GM12878 (cell line): ENCODE data around the gene C1orf198. TPM values are rescaled to one million over a fixed set of nuclear protein-coding genes. Genes with fewer than 3 reads are reported as not detected.

ENCODE experiments used
- ATAC-seq: fragments of 200-7000 bp; cut with Tn5 transposase; 3 replicates; pipeline ENCODE4 v1.9.1; 2020; ENCODE audit warnings: mild to moderate bottlenecking, moderate library complexity
- BruUV-seq: library from RNA; stranded (reverse); fragments of 400-500 nt; replicated peaks from 2 replicates; lab custom pipeline; 2021; lab: Mats Ljungman, UMichigan
- CTCF ChIA-PET: fragments of 300-600 bp; sonication (Branson Sonifier 250); formaldehyde crosslinking; extraction: SDS; loops from one replicate; lab custom pipeline; 2021; ENCODE audit warnings: inconsistent platforms; lab: Yijun Ruan, JAX
- POLR2A ChIA-PET: fragments of 350-600 bp; formaldehyde crosslinking; extraction: SDS; loops from one replicate; lab custom pipeline; 2021; ENCODE audit warnings: inconsistent platforms; lab: Charles Lee
- RAD21 ChIA-PET: fragments of 300-600 bp; sonication (Branson Sonifier 250); formaldehyde crosslinking; loops from one replicate; lab custom pipeline; 2023; ENCODE audit warnings: antibody characterized with exemption; ENCODE audit not compliant: unreplicated experiment; lab: Charles Lee
- SMC1A ChIA-PET: fragments of 300-600 bp; sonication (Branson Sonifier 250); formaldehyde crosslinking; loops from one replicate; lab custom pipeline; 2023; ENCODE audit not compliant: unreplicated experiment, uncharacterized antibody; lab: Charles Lee
- DNase-seq: peaks from one replicate; pipeline ENCODE4 v3.0.0-alpha.2; 2011; ENCODE audit warnings: low read depth, low spot score
- FAIRE-seq: peaks from 3 replicates; lab custom pipeline; 2011; peaks lifted over from hg19 to GRCh38; lab: Jason Lieb, UNC
- H2AFZ ChIP-seq: 2 replicates; pipeline ENCODE4 v1.6.0; 2011; ENCODE audit warnings: low read depth, low read length, control low read depth; ENCODE audit not compliant: control insufficient read depth
- H3K27ac ChIP-seq: 2 replicates; pipeline ENCODE4 v1.5.1; 2011; ENCODE audit warnings: control low read depth; ENCODE audit not compliant: control insufficient read depth, insufficient read depth
- H3K27me3 ChIP-seq, 2 experiments: replicated peaks in 1 of 2; 2 replicates each; pipeline versions ENCODE4 v1.6.0 to v1.6.1; 2011; ENCODE audit warnings: low read length in 1 of 2; ENCODE audit not compliant: control insufficient read depth in 2 of 2, insufficient read depth in 2 of 2
- H3K36me3 ChIP-seq, 2 experiments: 2 replicates each; pipeline ENCODE4 v1.5.1; 2011; ENCODE audit warnings: low read length in 1 of 2; ENCODE audit not compliant: control insufficient read depth in 2 of 2, insufficient read depth in 2 of 2
- H3K4me1 ChIP-seq: 2 replicates; pipeline ENCODE4 v1.6.1; 2011; ENCODE audit warnings: mild to moderate bottlenecking, low read length, moderate library complexity, mixed read lengths; ENCODE audit not compliant: control insufficient read depth, insufficient read depth
- H3K4me2 ChIP-seq: 2 replicates; pipeline ENCODE4 v1.6.0; 2011; ENCODE audit warnings: control low read depth; ENCODE audit not compliant: control insufficient read depth, insufficient read depth
- H3K4me3 ChIP-seq: fragments of 200-600 bp; sonication (generic); 2 replicates; pipeline ENCODE4 v1.5.1; 2016
- H3K79me2 ChIP-seq: 2 replicates; pipeline ENCODE4 v1.6.0; 2011; ENCODE audit warnings: low read length; ENCODE audit not compliant: control insufficient read depth, insufficient read depth
- H3K9ac ChIP-seq: 2 replicates; pipeline ENCODE4 v1.8.0; 2011; ENCODE audit warnings: low read length, control low read depth, mixed read lengths; ENCODE audit not compliant: control insufficient read depth, insufficient read depth
- H3K9me3 ChIP-seq: replicated peaks from 3 replicates; pipeline ENCODE4 v1.5.1; 2011; ENCODE audit warnings: mild to moderate bottlenecking, low read length; ENCODE audit not compliant: control insufficient read depth, insufficient read depth
- H4K20me1 ChIP-seq: 2 replicates; pipeline ENCODE4 v1.6.0; 2011; ENCODE audit not compliant: control insufficient read depth, insufficient read depth
- BCL11A ChIP-seq: IDR thresholded peaks from 2 replicates; pipeline ENCODE4 v1.6.1; 2011; ENCODE audit warnings: low read depth, low read length
- DPF2 ChIP-seq: fragments of 450-650 bp; IDR thresholded peaks from 2 replicates; pipeline ENCODE4 v1.6.1; 2017; ENCODE audit warnings: mild to moderate bottlenecking
- FOXM1 ChIP-seq: IDR thresholded peaks from 2 replicates; pipeline ENCODE4 v1.6.1; 2012; ENCODE audit warnings: low read depth, mild to moderate bottlenecking, inconsistent platforms, low read length, moderate library complexity
- HDAC2 ChIP-seq: fragments of 200-600 bp; sonication (generic); IDR thresholded peaks from 2 replicates; pipeline ENCODE4 v1.6.1; 2017
- MXI1 ChIP-seq: fragments of 150-350 bp; IDR thresholded peaks from 2 replicates; pipeline ENCODE4 v1.6.1; 2011; ENCODE audit warnings: low read depth, mild to moderate bottlenecking, inconsistent platforms, low read length, improper control_type of control experiment
- MYC ChIP-seq: IDR thresholded peaks from 2 replicates; pipeline ENCODE4 v1.6.1; 2011; ENCODE audit warnings: mild to moderate bottlenecking, low read length, moderate library complexity, inconsistent platforms; ENCODE audit not compliant: insufficient read depth, insufficient replicate concordance, insufficient read length, severe bottlenecking
- NFYA ChIP-seq: IDR thresholded peaks from 2 replicates; pipeline ENCODE4 v1.6.1; 2011; ENCODE audit warnings: low read depth, mild to moderate bottlenecking, low read length, improper control_type of control experiment, borderline replicate concordance
- NRF1 ChIP-seq: conservative IDR thresholded peaks from 2 replicates; pipeline ENCODE4 v1.6.1; 2011; ENCODE audit warnings: mild to moderate bottlenecking, low read depth, low read length, improper control_type of control experiment
- RCOR1 ChIP-seq: conservative IDR thresholded peaks from 2 replicates; pipeline ENCODE4 v1.6.1; 2012; ENCODE audit warnings: low read depth, low read length, improper control_type of control experiment
- ZNF622 ChIP-seq: fragments of 450-650 bp; IDR thresholded peaks from 2 replicates; pipeline ENCODE4 v1.6.1; 2017; ENCODE audit warnings: mild to moderate bottlenecking, inconsistent platforms
- ZSCAN29 ChIP-seq: fragments of 450-650 bp; IDR thresholded peaks from 2 replicates; pipeline ENCODE4 v1.6.1; 2017; ENCODE audit warnings: mild to moderate bottlenecking, moderate library complexity
- WGBS: methylation state at CpG from one replicate; pipeline ENCODE4 v1.1.6; 2016; ENCODE audit warnings: low lambda C conversion rate; ENCODE audit not compliant: insufficient replicate concordance, insufficient coverage; ENCODE audit errors: missing lambda C conversion rate; 5-methylcytosine and 5-hydroxymethylcytosine counted together
- in situ Hi-C: fragments of 300-500 bp; cut with MboI; formaldehyde crosslinking; loops from 9 replicates; pipeline ENCODE4 v1.14.3; 2018; ENCODE audit warnings: mixed read lengths
- intact Hi-C: fragments of 100-400 bp; cut with micrococcal nuclease; formaldehyde crosslinking; loops from one replicate; pipeline ENCODE4 v1.14.2; 2022; ENCODE audit not compliant: unreplicated experiment
- polyA plus RNA-seq, 11 experiments: library from polyadenylated mRNA; depleted of rRNA in 4 of 11; unstranded in 6 of 11; stranded (reverse) in 5 of 11; fragments of >200 nt; fragmentation: Nextera tagmentation in 4 of 11; fragmentation: Illumina TruSeq in 1 of 11; extraction: Ambion mirVana in 4 of 11; extraction: Trizol in 1 of 11; gene quantifications; 1 replicate in 1 of 11; 2 replicates in 10 of 11; pipeline versions ENCODE4 v1.2.1 to v1.2.3, GENCODE V29; 2011 to 2016; ENCODE audit warnings: inconsistent platforms in 2 of 11, missing spikeins in 2 of 11, low read depth in 1 of 11
- total RNA-seq, 4 experiments: library from RNA; depleted of rRNA in 3 of 4; stranded (reverse); fragments of >200 nt in 3 of 4; fragmentation: Illumina TruSeq in 1 of 4; extraction: Trizol in 1 of 4; gene quantifications; 2 replicates each; pipeline versions ENCODE4 v1.2.1 to v1.2.3, GENCODE V29; 2013 to 2021
- TF ChIP-seq, protein P1 (sequence below): IDR thresholded peaks from 2 replicates; pipeline ENCODE4 v1.6.1; 2011; ENCODE audit warnings: borderline replicate concordance, low read depth, mild to moderate bottlenecking, moderate library complexity, low read length; ENCODE audit not compliant: insufficient read depth, poor library complexity, severe bottlenecking
- TF ChIP-seq, protein P2 (sequence below): IDR thresholded peaks from 2 replicates; pipeline ENCODE4 v1.6.1; 2011; ENCODE audit warnings: borderline replicate concordance, low read depth, mild to moderate bottlenecking, moderate library complexity, mixed read lengths, low read length; ENCODE audit not compliant: insufficient read depth; ENCODE audit errors: extremely low read length
- TF ChIP-seq, protein P3 (sequence below): fragments of 450-650 bp; IDR thresholded peaks from 2 replicates; pipeline ENCODE4 v1.6.1; 2017; ENCODE audit warnings: borderline replicate concordance
- TF ChIP-seq, protein P4 (sequence below): IDR thresholded peaks from 2 replicates; pipeline ENCODE4 v1.6.1; 2012; ENCODE audit warnings: low read depth, low read length, improper control_type of control experiment

The C1orf198 gene
- total and polyA plus RNA-seq, 10 of the 15 experiments (the other 5 are each of a cell fraction or from before 2014, with no cell fraction given), result 0.16 to 2.8 (median 1.1) TPM

- no peak overlapping the region for H3K9ac ChIP-seq
- 87% methylated on average over 2 of the region's 2 CpGs for WGBS
- no peak overlapping the region for H2AFZ ChIP-seq
- no peaks in the 10 kb centered on the region for H3K27me3 ChIP-seq
- no TSS peak for BruUV-seq
- H3K4me1 ChIP-seq, result no peaks in the 10 kb centered on the region
- no peaks in the 10 kb centered on the region for H4K20me1 ChIP-seq
- ChIA-PET RAD21 (no interaction called here), CTCF (interaction anchor here (1.8 kb wide), 1 partner anchor 25 kb away, joined by 3 read pairs; no protein-coding TSS in a partner anchor), SMC1A (interaction anchor here (0.5 kb wide), 1 partner anchor 31 kb away, joined by 3 read pairs; no protein-coding TSS in a partner anchor), POLR2A (no interaction called here)
- no peak overlapping the region for H3K4me3 ChIP-seq
- no peaks in the 10 kb centered on the region for H3K36me3 ChIP-seq
- no peaks in the 10 kb centered on the region for H3K9me3 ChIP-seq
- no peak overlapping the region for H3K27ac ChIP-seq
- no peak overlapping the region for H3K4me2 ChIP-seq
- in situ Hi-C loops, result no loop called here
- ATAC-seq, result no peak
- H3K79me2 ChIP-seq, result no peaks in the 10 kb centered on the region
- no peak for DNase-seq
- FAIRE-seq, result no peak
- intact Hi-C loops, result no loop called here
- TF ChIP-seq, protein P1, sequence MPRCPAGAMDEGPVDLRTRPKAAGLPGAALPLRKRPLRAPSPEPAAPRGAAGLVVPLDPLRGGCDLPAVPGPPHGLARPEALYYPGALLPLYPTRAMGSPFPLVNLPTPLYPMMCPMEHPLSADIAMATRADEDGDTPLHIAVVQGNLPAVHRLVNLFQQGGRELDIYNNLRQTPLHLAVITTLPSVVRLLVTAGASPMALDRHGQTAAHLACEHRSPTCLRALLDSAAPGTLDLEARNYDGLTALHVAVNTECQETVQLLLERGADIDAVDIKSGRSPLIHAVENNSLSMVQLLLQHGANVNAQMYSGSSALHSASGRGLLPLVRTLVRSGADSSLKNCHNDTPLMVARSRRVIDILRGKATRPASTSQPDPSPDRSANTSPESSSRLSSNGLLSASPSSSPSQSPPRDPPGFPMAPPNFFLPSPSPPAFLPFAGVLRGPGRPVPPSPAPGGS, result no peak
- TF ChIP-seq, protein P2, sequence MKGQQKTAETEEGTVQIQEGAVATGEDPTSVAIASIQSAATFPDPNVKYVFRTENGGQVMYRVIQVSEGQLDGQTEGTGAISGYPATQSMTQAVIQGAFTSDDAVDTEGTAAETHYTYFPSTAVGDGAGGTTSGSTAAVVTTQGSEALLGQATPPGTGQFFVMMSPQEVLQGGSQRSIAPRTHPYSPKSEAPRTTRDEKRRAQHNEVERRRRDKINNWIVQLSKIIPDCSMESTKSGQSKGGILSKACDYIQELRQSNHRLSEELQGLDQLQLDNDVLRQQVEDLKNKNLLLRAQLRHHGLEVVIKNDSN, result no peak
- no peak for TF ChIP-seq MXI1
- no peak for TF ChIP-seq HDAC2
- TF ChIP-seq MYC, result no peak
- TF ChIP-seq ZNF622, result no peak
- TF ChIP-seq NFYA, result no peak
- TF ChIP-seq FOXM1, result no peak
- TF ChIP-seq BCL11A, result no peak
- TF ChIP-seq, protein P3, sequence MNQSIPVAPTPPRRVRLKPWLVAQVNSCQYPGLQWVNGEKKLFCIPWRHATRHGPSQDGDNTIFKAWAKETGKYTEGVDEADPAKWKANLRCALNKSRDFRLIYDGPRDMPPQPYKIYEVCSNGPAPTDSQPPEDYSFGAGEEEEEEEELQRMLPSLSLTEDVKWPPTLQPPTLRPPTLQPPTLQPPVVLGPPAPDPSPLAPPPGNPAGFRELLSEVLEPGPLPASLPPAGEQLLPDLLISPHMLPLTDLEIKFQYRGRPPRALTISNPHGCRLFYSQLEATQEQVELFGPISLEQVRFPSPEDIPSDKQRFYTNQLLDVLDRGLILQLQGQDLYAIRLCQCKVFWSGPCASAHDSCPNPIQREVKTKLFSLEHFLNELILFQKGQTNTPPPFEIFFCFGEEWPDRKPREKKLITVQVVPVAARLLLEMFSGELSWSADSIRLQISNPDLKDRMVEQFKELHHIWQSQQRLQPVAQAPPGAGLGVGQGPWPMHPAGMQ, result no peak
- no peak for TF ChIP-seq ZSCAN29
- TF ChIP-seq, protein P4, sequence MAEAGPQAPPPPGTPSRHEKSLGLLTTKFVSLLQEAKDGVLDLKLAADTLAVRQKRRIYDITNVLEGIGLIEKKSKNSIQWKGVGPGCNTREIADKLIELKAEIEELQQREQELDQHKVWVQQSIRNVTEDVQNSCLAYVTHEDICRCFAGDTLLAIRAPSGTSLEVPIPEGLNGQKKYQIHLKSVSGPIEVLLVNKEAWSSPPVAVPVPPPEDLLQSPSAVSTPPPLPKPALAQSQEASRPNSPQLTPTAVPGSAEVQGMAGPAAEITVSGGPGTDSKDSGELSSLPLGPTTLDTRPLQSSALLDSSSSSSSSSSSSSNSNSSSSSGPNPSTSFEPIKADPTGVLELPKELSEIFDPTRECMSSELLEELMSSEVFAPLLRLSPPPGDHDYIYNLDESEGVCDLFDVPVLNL, result no peak
- TF ChIP-seq NRF1, result no peak
- TF ChIP-seq DPF2, result no peak
- TF ChIP-seq RCOR1, result no peak
- TF ChIP-seq, all 136 proteins: peak for 0
Observed at GRCh38 chr1:230806552-230806951, 61.8 kb downstream of the C1orf198 start.
